ENCODE measurements around the gene NRG2. TPM values are rescaled to one million over a fixed set of nuclear protein-coding genes. Genes with fewer than 3 reads are reported as not detected.
A peak's percentile ranks its signal among the peaks of the same experiment; 100 is the strongest.

NRG2 gene
- total RNA-seq, 1 donor from 2014 or later = 0.81 TPM

GRCh38 chr5:139841549-139841948, 201.6 kb downstream of the NRG2 start:
- no peak for DNase-seq
- H3K27ac Mint-ChIP-seq (ENCODE audit: unreplicated experiment) = no peak overlapping the region
- no peak for TF ChIP-seq CTCF (IDR thresholded peaks at IDR 0.05; ENCODE audit: partially characterized antibody, unreplicated experiment)
- no peaks in the 10 kb centered on the region for H3K36me3 Mint-ChIP-seq (ENCODE audit: unreplicated experiment)
- H3K27me3 Mint-ChIP-seq (ENCODE audit: unreplicated experiment) = peaks cover 2% of the 10 kb centered on the region
- no peaks in the 10 kb centered on the region for H3K4me1 Mint-ChIP-seq (ENCODE audit: low read depth, unreplicated experiment)
- H3K4me3 Mint-ChIP-seq (ENCODE audit: unreplicated experiment) = no peak overlapping the region
- H3K9me3 Mint-ChIP-seq (ENCODE audit: unreplicated experiment) = peaks cover 2% of the 10 kb centered on the region

GRCh38 chr5:139839918-139840317, 203.2 kb downstream of the NRG2 start:
- peak; percentile 4 for DNase-seq
- Mint-ChIP-seq H3K9me3 (ENCODE audit: unreplicated experiment) (peaks cover 2% of the 10 kb centered on the region), H3K4me1 (ENCODE audit: low read depth, unreplicated experiment) (no peaks in the 10 kb centered on the region), H3K27me3 (ENCODE audit: unreplicated experiment) (peaks cover 11% of the 10 kb centered on the region), H3K4me3 (ENCODE audit: unreplicated experiment) (no peak overlapping the region), H3K36me3 (ENCODE audit: unreplicated experiment) (no peaks in the 10 kb centered on the region), H3K27ac (ENCODE audit: unreplicated experiment) (no peak overlapping the region)
- TF ChIP-seq CTCF (IDR thresholded peaks at IDR 0.05; ENCODE audit: partially characterized antibody, unreplicated experiment) = no peak

- no peak for TF ChIP-seq CTCF (IDR thresholded peaks at IDR 0.05; ENCODE audit: partially characterized antibody, unreplicated experiment)
- H3K9me3 Mint-ChIP-seq (ENCODE audit: unreplicated experiment) = peaks cover 2% of the 10 kb centered on the region
- no peaks in the 10 kb centered on the region for H3K36me3 Mint-ChIP-seq (ENCODE audit: unreplicated experiment)
- no peak overlapping the region for H3K27ac Mint-ChIP-seq (ENCODE audit: unreplicated experiment)
- peaks cover 13% of the 10 kb centered on the region for H3K27me3 Mint-ChIP-seq (ENCODE audit: unreplicated experiment)
- H3K4me1 Mint-ChIP-seq (ENCODE audit: low read depth, unreplicated experiment) = no peaks in the 10 kb centered on the region
- DNase-seq = no peak
- no peak overlapping the region for H3K4me3 Mint-ChIP-seq (ENCODE audit: unreplicated experiment)
These were observed 203.8 kb downstream of the NRG2 start for GRCh38 chr5:139839232-139839815.

- Mint-ChIP-seq H3K4me1 (ENCODE audit: low read depth, unreplicated experiment) (no peaks in the 10 kb centered on the region), H3K27ac (ENCODE audit: unreplicated experiment) (no peak overlapping the region), H3K27me3 (ENCODE audit: unreplicated experiment) (peaks cover 13% of the 10 kb centered on the region), H3K9me3 (ENCODE audit: unreplicated experiment) (peaks cover 2% of the 10 kb centered on the region), H3K36me3 (ENCODE audit: unreplicated experiment) (no peaks in the 10 kb centered on the region), H3K4me3 (ENCODE audit: unreplicated experiment) (no peak overlapping the region)
- no peak for DNase-seq
- no peak for TF ChIP-seq CTCF (IDR thresholded peaks at IDR 0.05; ENCODE audit: partially characterized antibody, unreplicated experiment)
These were observed 204.5 kb downstream of the NRG2 start for GRCh38 chr5:139838381-139839197.
